ENCODE results near the gene PDGFRB.

DNA sequence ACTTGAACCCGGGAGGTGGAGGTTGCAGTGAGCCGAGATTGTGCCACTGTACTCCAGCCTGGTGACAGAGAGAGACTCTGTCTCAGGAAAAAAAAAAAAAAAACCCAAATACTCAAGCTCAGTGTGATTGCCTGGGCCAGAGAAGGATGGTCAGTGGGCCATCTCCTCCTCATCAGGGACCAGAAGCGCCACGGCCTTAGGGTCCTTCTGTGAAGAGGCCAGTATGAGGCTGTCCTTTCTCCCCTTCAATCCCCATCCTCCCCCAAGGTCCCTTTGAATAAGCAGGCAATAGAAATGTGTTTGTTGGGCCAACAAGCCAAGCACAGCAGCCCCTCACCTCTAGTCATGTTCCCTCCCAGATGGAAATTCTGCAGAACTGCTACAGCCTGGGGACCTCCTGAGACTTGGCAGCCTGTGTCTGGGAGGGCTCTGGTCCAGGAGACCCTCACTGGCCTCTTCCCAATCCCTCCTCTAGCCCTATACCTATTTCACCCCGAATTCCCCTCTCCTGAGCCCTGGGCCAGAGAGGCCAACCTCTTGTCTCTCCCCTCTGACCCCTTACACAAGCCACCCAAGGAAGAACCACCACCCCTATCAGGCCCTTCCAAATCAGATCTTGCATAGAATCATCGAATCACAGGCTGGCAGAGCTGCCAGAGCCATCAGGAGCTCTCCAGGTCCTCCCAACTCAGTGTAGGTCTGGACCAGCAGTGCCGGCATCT lies 70.3 kb downstream of the PDGFRB start:
- TF ChIP-seq POLR2A (IDR thresholded peaks at IDR 0.05; ENCODE audit: low read length), result no peak
- TF ChIP-seq, protein P1, sequence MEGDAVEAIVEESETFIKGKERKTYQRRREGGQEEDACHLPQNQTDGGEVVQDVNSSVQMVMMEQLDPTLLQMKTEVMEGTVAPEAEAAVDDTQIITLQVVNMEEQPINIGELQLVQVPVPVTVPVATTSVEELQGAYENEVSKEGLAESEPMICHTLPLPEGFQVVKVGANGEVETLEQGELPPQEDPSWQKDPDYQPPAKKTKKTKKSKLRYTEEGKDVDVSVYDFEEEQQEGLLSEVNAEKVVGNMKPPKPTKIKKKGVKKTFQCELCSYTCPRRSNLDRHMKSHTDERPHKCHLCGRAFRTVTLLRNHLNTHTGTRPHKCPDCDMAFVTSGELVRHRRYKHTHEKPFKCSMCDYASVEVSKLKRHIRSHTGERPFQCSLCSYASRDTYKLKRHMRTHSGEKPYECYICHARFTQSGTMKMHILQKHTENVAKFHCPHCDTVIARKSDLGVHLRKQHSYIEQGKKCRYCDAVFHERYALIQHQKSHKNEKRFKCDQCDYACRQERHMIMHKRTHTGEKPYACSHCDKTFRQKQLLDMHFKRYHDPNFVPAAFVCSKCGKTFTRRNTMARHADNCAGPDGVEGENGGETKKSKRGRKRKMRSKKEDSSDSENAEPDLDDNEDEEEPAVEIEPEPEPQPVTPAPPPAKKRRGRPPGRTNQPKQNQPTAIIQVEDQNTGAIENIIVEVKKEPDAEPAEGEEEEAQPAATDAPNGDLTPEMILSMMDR (IDR thresholded peaks at IDR 0.05), result no peak
- TF ChIP-seq, protein P2, sequence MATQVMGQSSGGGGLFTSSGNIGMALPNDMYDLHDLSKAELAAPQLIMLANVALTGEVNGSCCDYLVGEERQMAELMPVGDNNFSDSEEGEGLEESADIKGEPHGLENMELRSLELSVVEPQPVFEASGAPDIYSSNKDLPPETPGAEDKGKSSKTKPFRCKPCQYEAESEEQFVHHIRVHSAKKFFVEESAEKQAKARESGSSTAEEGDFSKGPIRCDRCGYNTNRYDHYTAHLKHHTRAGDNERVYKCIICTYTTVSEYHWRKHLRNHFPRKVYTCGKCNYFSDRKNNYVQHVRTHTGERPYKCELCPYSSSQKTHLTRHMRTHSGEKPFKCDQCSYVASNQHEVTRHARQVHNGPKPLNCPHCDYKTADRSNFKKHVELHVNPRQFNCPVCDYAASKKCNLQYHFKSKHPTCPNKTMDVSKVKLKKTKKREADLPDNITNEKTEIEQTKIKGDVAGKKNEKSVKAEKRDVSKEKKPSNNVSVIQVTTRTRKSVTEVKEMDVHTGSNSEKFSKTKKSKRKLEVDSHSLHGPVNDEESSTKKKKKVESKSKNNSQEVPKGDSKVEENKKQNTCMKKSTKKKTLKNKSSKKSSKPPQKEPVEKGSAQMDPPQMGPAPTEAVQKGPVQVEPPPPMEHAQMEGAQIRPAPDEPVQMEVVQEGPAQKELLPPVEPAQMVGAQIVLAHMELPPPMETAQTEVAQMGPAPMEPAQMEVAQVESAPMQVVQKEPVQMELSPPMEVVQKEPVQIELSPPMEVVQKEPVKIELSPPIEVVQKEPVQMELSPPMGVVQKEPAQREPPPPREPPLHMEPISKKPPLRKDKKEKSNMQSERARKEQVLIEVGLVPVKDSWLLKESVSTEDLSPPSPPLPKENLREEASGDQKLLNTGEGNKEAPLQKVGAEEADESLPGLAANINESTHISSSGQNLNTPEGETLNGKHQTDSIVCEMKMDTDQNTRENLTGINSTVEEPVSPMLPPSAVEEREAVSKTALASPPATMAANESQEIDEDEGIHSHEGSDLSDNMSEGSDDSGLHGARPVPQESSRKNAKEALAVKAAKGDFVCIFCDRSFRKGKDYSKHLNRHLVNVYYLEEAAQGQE (IDR thresholded peaks at IDR 0.05), result no peak
- TF ChIP-seq MAZ (IDR thresholded peaks at IDR 0.05; ENCODE audit: borderline replicate concordance, low read depth, low read length), result no peak
- TF ChIP-seq RAD21 (conservative IDR thresholded peaks at IDR 0.05 in 1 of 2, IDR thresholded peaks at IDR 0.05 in 1 of 2), result no peak
- no peak for TF ChIP-seq JUN (IDR thresholded peaks at IDR 0.05)
- TF ChIP-seq KDM5A (IDR thresholded peaks at IDR 0.05), result no peak
- no peak for TF ChIP-seq NPAS2 (CRISPR knock-in tag; IDR thresholded peaks at IDR 0.05; ENCODE audit: borderline replicate concordance)
- TF ChIP-seq, protein P3, sequence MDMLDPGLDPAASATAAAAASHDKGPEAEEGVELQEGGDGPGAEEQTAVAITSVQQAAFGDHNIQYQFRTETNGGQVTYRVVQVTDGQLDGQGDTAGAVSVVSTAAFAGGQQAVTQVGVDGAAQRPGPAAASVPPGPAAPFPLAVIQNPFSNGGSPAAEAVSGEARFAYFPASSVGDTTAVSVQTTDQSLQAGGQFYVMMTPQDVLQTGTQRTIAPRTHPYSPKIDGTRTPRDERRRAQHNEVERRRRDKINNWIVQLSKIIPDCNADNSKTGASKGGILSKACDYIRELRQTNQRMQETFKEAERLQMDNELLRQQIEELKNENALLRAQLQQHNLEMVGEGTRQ (IDR thresholded peaks at IDR 0.05), result no peak
- TF ChIP-seq, protein P4, sequence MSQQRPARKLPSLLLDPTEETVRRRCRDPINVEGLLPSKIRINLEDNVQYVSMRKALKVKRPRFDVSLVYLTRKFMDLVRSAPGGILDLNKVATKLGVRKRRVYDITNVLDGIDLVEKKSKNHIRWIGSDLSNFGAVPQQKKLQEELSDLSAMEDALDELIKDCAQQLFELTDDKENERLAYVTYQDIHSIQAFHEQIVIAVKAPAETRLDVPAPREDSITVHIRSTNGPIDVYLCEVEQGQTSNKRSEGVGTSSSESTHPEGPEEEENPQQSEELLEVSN (IDR thresholded peaks at IDR 0.05; ENCODE audit: borderline replicate concordance, low read depth), result no peak

All from A549 (cell line).